ENCODE measurements around the gene SASH3. TPM values are rescaled to one million over a fixed set of nuclear protein-coding genes. Genes with fewer than 3 reads are reported as not detected.

The SASH3 gene
- total RNA-seq, 1 experiment from 2014 or later = 0.42 TPM

GRCh38 chrX:129836827-129837226, 57.1 kb downstream of the SASH3 start:
- H3K4me1 ChIP-seq (ENCODE audit: control insufficient read depth in 1 of 2, insufficient read depth in 2 of 2, low read length in 2 of 2) = no peaks in the 10 kb centered on the region
- no peak overlapping the region for H3K4me2 ChIP-seq (ENCODE audit: low read length)
- DNase-seq (ENCODE audit: low read depth, low spot score) (no peak), ATAC-seq (no peak)
- ChIA-PET POLR2A (no interaction called here), RAD21 (ENCODE audit: low non-redundant PET in 1 of 2, low total read pairs in 2 of 2, uncharacterized antibody in 2 of 2, unreplicated experiment in 2 of 2) (no interaction called here), CTCF (no interaction called here)
- no peaks in the 10 kb centered on the region for H4K20me1 ChIP-seq (ENCODE audit: insufficient read depth)
- H3K36me3 ChIP-seq (ENCODE audit: control insufficient read depth in 1 of 2, insufficient read depth in 2 of 2, low read length in 2 of 2) = no peaks in the 10 kb centered on the region
- H3K27ac ChIP-seq (ENCODE audit: low read depth, low read length) = no peak overlapping the region
- no peaks in the 10 kb centered on the region for H3K9me3 ChIP-seq (ENCODE audit: control insufficient read depth in 1 of 2, insufficient read depth in 1 of 2, low read depth in 1 of 2, low read length in 2 of 2)
- TF ChIP-seq CEBPB (IDR thresholded peaks at IDR 0.05; ENCODE audit: low read depth) (no peak), POLR2AphosphoS5 (IDR thresholded peaks at IDR 0.05; ENCODE audit: low read depth, low read length) (no peak), EGR1 (IDR thresholded peaks at IDR 0.05; ENCODE audit: low read depth) (no peak)
- intact Hi-C loops (cut with micrococcal nuclease) = no loop called here
- no TSS peak for BruUV-seq (replicated peaks)
- H3K9me2 ChIP-seq (ENCODE audit: insufficient read depth) = no peaks in the 10 kb centered on the region
- H2AFZ ChIP-seq (ENCODE audit: low read depth, low read length, poor library complexity, severe bottlenecking) = no peak overlapping the region
- H3K9ac ChIP-seq (ENCODE audit: low read length) = no peak overlapping the region
- H3K27me3 ChIP-seq (ENCODE audit: insufficient read depth, low read length) = no peaks in the 10 kb centered on the region
- no peak overlapping the region for H3K4me3 ChIP-seq (replicated peaks in 1 of 2; ENCODE audit: low read depth in 1 of 2, low read length in 2 of 2)
- H3K79me2 ChIP-seq (ENCODE audit: insufficient read depth, low read length) = 0 out of 2 replicates have a peak, but pooled peaks cover 6% of the 10 kb centered on the region

GRCh38 chrX:129840344-129840743, 60.6 kb downstream of the SASH3 start:
- no peak overlapping the region for H3K4me3 ChIP-seq (replicated peaks in 1 of 2; ENCODE audit: low read depth in 1 of 2, low read length in 2 of 2)
- H3K9me3 ChIP-seq (ENCODE audit: control insufficient read depth in 1 of 2, insufficient read depth in 1 of 2, low read depth in 1 of 2, low read length in 2 of 2) = no peaks in the 10 kb centered on the region
- RAD21 ChIA-PET (ENCODE audit: low non-redundant PET in 1 of 2, low total read pairs in 2 of 2, uncharacterized antibody in 2 of 2, unreplicated experiment in 2 of 2) = no interaction called here
- peaks cover 2 to 18% of the 10 kb centered on the region in 2 experiments; a peak in 2 of 4 replicates for H3K4me1 ChIP-seq (ENCODE audit: control insufficient read depth in 1 of 2, insufficient read depth in 2 of 2, low read length in 2 of 2)
- no peaks in the 10 kb centered on the region for H3K27me3 ChIP-seq (ENCODE audit: insufficient read depth, low read length)
- H3K9ac ChIP-seq (ENCODE audit: low read length) = no peak overlapping the region
- H3K4me2 ChIP-seq (ENCODE audit: low read length) = no peak overlapping the region
- H3K9me2 ChIP-seq (ENCODE audit: insufficient read depth) = no peaks in the 10 kb centered on the region
- intact Hi-C loops (cut with micrococcal nuclease) = no loop called here
- ATAC-seq (no peak), DNase-seq (ENCODE audit: low read depth, low spot score) (no peak)
- POLR2A ChIA-PET = no interaction called here
- no peaks in the 10 kb centered on the region for H3K36me3 ChIP-seq (ENCODE audit: control insufficient read depth in 1 of 2, insufficient read depth in 2 of 2, low read length in 2 of 2)
- CTCF ChIA-PET = no interaction called here
- H3K79me2 ChIP-seq (ENCODE audit: insufficient read depth, low read length) = peaks cover 9% of the 10 kb centered on the region; the same call in 1 of the 2 replicates
- no peaks in the 10 kb centered on the region for H4K20me1 ChIP-seq (ENCODE audit: insufficient read depth)
- H3K27ac ChIP-seq (ENCODE audit: low read depth, low read length) = no peak overlapping the region
- no peak overlapping the region for H2AFZ ChIP-seq (ENCODE audit: low read depth, low read length, poor library complexity, severe bottlenecking)
- TF ChIP-seq CTCF (IDR thresholded peaks at IDR 0.05 in 2 of 3, conservative IDR thresholded peaks at IDR 0.05 in 1 of 3; ENCODE audit: borderline replicate concordance in 1 of 3, insufficient read depth in 1 of 3, low read depth in 2 of 3, low read length in 2 of 3) (no peak), POLR2A (IDR thresholded peaks at IDR 0.05; ENCODE audit: borderline replicate concordance, extremely low read depth, insufficient read depth, insufficient read length) (no peak), REST (IDR thresholded peaks at IDR 0.05; ENCODE audit: low read depth) (no peak), RAD21 (IDR thresholded peaks at IDR 0.05; ENCODE audit: low read depth) (no peak), ZNF274 (IDR thresholded peaks at IDR 0.05; ENCODE audit: low read depth, low read length) (no peak), ELF1 (IDR thresholded peaks at IDR 0.05; ENCODE audit: borderline replicate concordance, low read depth) (no peak), CEBPB (IDR thresholded peaks at IDR 0.05; ENCODE audit: low read depth) (no peak)
- TF ChIP-seq, protein P1, sequence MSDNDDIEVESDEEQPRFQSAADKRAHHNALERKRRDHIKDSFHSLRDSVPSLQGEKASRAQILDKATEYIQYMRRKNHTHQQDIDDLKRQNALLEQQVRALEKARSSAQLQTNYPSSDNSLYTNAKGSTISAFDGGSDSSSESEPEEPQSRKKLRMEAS (IDR thresholded peaks at IDR 0.05) = no peak
- BruUV-seq (replicated peaks) = no TSS peak

All from HCT116 (cell line).